ENCODE data around the gene ICAM2. TPM values are rescaled to one million over a fixed set of nuclear protein-coding genes. Genes with fewer than 3 reads are reported as not detected.
"Not testable (repeated sequence)": the region's sequence is repeated elsewhere in the genome, so short reads cannot be mapped to it uniquely, and the experiment has no call there.

Gene ICAM2
- total and polyA plus RNA-seq, 7 donors, result 6.0 to 59.5 (median 28.5) TPM

- Histone ChIP-seq H3K27me3 (peaks cover 0 to 4% (median 0%) of the 10 kb centered on the region in 3 donors), H3K4me1 (peaks cover 0 to 7% (median 6%) of the 10 kb centered on the region in 4 donors), H3K4me3 (no peak overlapping the region), H3K27ac (no peak overlapping the region), H3K36me3 (no peaks in the 10 kb centered on the region), H3K9me3 (no peaks in the 10 kb centered on the region)
- peak; percentile 15 for DNase-seq
- 29 to 69% methylated on average over 8 of the region's 8 CpGs for WGBS, 2 donors
- intact Hi-C loops (cut with DNase I), result no loop called here
- TF ChIP-seq, protein P1, sequence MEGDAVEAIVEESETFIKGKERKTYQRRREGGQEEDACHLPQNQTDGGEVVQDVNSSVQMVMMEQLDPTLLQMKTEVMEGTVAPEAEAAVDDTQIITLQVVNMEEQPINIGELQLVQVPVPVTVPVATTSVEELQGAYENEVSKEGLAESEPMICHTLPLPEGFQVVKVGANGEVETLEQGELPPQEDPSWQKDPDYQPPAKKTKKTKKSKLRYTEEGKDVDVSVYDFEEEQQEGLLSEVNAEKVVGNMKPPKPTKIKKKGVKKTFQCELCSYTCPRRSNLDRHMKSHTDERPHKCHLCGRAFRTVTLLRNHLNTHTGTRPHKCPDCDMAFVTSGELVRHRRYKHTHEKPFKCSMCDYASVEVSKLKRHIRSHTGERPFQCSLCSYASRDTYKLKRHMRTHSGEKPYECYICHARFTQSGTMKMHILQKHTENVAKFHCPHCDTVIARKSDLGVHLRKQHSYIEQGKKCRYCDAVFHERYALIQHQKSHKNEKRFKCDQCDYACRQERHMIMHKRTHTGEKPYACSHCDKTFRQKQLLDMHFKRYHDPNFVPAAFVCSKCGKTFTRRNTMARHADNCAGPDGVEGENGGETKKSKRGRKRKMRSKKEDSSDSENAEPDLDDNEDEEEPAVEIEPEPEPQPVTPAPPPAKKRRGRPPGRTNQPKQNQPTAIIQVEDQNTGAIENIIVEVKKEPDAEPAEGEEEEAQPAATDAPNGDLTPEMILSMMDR (IDR thresholded peaks at IDR 0.05), result no peak
- TF ChIP-seq EP300 (IDR thresholded peaks at IDR 0.05) (no peak), POLR2A (IDR thresholded peaks at IDR 0.05) (no peak), POLR2AphosphoS5 (IDR thresholded peaks at IDR 0.05) (no peak)
These were observed 3.8 kb upstream of the ICAM2 start for GRCh38 chr17:64024215-64024654.

DNA sequence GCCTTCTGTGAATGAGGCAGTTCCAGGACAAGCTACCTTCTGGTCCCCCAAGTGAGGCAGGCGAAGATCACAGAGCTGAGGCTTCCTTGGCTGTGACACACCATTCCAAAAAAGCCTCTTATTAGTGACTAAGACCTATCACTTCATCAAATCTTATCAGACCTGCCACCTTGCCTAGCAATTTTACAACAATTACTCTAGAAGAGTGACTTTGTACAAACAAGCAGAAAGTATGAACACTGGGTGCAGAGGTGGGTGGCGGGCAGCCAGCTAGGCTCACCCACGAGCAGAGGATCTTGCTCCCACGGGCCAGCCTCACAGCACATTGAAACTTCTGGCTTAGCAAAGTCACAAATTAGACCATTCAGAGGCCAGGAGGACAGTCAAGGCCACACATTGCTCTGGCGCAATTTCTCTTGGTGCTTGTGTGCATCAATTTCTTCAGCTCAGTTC lies 2.2 kb upstream of the ICAM2 start:
- Histone ChIP-seq H3K27ac (no peak overlapping the region), H3K27me3 (peaks cover 0 to 4% (median 0%) of the 10 kb centered on the region in 3 donors), H3K4me1 (peaks cover 0 to 7% (median 6%) of the 10 kb centered on the region in 4 donors), H3K4me3 (no peak overlapping the region), H3K9me3 (no peaks in the 10 kb centered on the region), H3K36me3 (no peaks in the 10 kb centered on the region)
- intact Hi-C loops (cut with DNase I), result no loop called here
- WGBS, 2 donors, result 73 to 80% methylated on average over 5 of the region's 5 CpGs
- TF ChIP-seq POLR2A (IDR thresholded peaks at IDR 0.05) (no peak), EP300 (IDR thresholded peaks at IDR 0.05) (no peak), POLR2AphosphoS5 (IDR thresholded peaks at IDR 0.05) (no peak)
- TF ChIP-seq, protein P1 (IDR thresholded peaks at IDR 0.05), result no peak
- peak; percentile 32 for DNase-seq

DNA sequence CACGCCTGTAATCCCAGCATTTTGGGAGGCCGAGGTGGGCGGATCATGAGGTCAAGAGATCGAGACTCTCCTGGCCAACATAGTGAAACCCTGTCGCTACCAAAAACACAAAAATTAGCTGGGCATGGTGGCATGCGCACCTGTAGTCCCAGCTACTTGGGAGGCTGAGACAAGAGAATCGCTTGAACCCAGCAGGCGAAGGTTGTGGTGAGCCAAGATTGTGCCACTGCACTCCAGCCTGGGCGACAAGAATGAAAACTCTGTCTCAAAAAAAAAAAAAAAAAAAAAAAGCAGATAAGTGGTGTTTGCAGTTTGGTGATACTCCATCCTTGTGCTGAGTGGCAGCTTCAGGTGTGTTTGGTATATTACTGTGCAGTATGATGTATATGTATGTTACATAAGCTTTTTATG lies 877 bp downstream of the ICAM2 start:
- WGBS, 2 donors, result 65 to 75% methylated on average over 9 of the region's 9 CpGs
- intact Hi-C loops (cut with DNase I); H3K36me3 ChIP-seq; H3K27me3 ChIP-seq; H3K9me3 ChIP-seq; H3K4me1 ChIP-seq: not testable (repeated sequence)
- peak overlapping the region in 3 of 4 donors; percentile 32 to 46 (median 40) for H3K4me3 ChIP-seq
- DNase-seq, result peak; percentile 12
- peak overlapping the region; percentile 49 to 68 (median 62) for H3K27ac ChIP-seq

- no peaks in the 10 kb centered on the region for H3K36me3 ChIP-seq
- no peaks in the 10 kb centered on the region for H3K4me1 ChIP-seq
- no peak overlapping the region for H3K27ac ChIP-seq
- 75 to 85% methylated on average over 2 of the region's 2 CpGs for WGBS, 2 donors
- no peak for DNase-seq
- H3K27me3 ChIP-seq, result no peaks in the 10 kb centered on the region
- TF ChIP-seq POLR2AphosphoS5 (IDR thresholded peaks at IDR 0.05) (no peak), POLR2A (IDR thresholded peaks at IDR 0.05) (no peak), EP300 (IDR thresholded peaks at IDR 0.05) (no peak)
- TF ChIP-seq, protein P1 (IDR thresholded peaks at IDR 0.05), result peak in 1 of 4 experiments; percentile 11
- no peak overlapping the region for H3K4me3 ChIP-seq
- H3K9me3 ChIP-seq, result no peaks in the 10 kb centered on the region
- intact Hi-C loops (cut with DNase I), result no loop called here
These were observed 3.0 kb downstream of the ICAM2 start for GRCh38 chr17:64017381-64017980.

DNA sequence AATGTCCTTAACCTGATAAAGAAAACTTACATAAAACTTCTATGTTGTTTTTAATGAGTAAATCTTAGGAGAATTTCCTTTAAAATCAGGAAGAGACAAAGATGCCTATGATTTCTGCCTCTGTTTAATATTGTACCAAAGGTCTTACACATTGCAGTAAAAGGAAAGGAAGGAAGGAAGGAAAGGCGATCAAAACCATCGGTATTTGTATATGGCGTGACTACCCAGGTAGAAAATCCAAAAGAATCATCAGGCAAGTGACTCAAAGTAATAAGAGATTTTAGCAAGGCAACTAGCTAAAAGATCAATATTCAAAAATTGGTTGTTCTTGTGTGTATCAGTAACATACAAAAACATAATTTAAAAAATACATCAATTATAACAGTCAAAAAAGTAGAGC lies 3.5 kb downstream of the ICAM2 start:
- TF ChIP-seq, protein P1 (IDR thresholded peaks at IDR 0.05), result no peak
- no peak for TF ChIP-seq POLR2AphosphoS5 (IDR thresholded peaks at IDR 0.05)
- TF ChIP-seq POLR2A (IDR thresholded peaks at IDR 0.05), result no peak
- no peak for TF ChIP-seq EP300 (IDR thresholded peaks at IDR 0.05)
- intact Hi-C loops (cut with DNase I), result no loop called here
- Histone ChIP-seq H3K27ac (peak overlapping the region in 1 of 4 donors; percentile 44), H3K4me3 (no peak overlapping the region), H3K27me3 (no peaks in the 10 kb centered on the region), H3K4me1 (no peaks in the 10 kb centered on the region), H3K9me3 (no peaks in the 10 kb centered on the region), H3K36me3 (no peaks in the 10 kb centered on the region)
- no peak for DNase-seq
- 57 to 89% methylated on average over 3 of the region's 3 CpGs for WGBS, 2 donors

All from sigmoid colon (tissue), 7 donors.